ENCODE results near the gene IGF1R. TPM values are rescaled to one million over a fixed set of nuclear protein-coding genes. Genes with fewer than 3 reads are reported as not detected.

Gene IGF1R
- total RNA-seq, 1 donor from 2014 or later = 97.7 TPM

DNA sequence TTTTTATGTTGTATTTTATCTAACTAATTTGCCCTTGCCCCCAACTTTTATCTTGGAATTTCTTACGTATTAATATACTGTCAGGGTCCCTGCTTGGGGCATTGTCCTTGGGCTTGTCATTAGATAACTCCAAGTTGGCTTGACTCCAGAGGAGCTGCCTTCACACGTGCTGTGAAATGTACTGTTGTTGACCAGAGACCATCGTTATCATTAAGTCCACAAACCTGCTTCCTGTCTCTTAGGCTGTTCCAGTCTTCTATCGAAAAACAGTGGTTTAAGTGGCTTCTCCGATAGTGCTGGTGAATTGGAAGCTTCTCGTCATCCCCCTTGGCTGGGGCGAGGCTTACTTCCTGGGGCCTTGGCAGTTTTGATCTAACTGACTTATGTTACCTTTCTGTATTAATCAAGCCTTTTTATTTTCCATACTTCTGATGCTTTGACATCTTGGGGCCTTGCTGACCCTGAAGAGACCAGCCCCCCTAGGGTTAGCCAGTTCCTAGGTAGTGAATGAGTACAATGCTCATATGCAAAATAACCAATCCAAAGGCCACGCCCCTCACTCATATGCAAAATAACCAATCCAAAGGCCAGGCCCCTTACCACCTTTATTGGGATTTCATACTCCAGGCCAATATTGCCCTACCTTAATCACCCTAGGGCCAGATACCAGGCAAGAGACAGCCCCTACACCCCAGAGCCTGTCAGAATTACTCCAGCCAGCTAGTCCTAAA is 164.5 kb downstream of the IGF1R start:
- Histone ChIP-seq H3K9me3 (no peaks in the 10 kb centered on the region), H3K36me3 (no peaks in the 10 kb centered on the region), H3K4me1 (peaks cover 38% of the 10 kb centered on the region), H3K27ac (no peak overlapping the region), H3K27me3 (no peaks in the 10 kb centered on the region), H3K4me3 (no peak overlapping the region)
- intact Hi-C loops (cut with DNase I) = no loop called here
- no peak for DNase-seq (ENCODE audit: extremely low spot score in 2 of 2)
- TF ChIP-seq, protein P1, sequence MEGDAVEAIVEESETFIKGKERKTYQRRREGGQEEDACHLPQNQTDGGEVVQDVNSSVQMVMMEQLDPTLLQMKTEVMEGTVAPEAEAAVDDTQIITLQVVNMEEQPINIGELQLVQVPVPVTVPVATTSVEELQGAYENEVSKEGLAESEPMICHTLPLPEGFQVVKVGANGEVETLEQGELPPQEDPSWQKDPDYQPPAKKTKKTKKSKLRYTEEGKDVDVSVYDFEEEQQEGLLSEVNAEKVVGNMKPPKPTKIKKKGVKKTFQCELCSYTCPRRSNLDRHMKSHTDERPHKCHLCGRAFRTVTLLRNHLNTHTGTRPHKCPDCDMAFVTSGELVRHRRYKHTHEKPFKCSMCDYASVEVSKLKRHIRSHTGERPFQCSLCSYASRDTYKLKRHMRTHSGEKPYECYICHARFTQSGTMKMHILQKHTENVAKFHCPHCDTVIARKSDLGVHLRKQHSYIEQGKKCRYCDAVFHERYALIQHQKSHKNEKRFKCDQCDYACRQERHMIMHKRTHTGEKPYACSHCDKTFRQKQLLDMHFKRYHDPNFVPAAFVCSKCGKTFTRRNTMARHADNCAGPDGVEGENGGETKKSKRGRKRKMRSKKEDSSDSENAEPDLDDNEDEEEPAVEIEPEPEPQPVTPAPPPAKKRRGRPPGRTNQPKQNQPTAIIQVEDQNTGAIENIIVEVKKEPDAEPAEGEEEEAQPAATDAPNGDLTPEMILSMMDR (IDR thresholded peaks at IDR 0.05) = no peak
- TF ChIP-seq POLR2AphosphoS5 (IDR thresholded peaks at IDR 0.05; ENCODE audit: insufficient read depth in 1 of 2, low read depth in 1 of 2) (no peak), POLR2A (IDR thresholded peaks at IDR 0.05) (no peak)

- Histone ChIP-seq H3K27ac (no peak overlapping the region), H3K27me3 (no peaks in the 10 kb centered on the region), H3K36me3 (no peaks in the 10 kb centered on the region), H3K4me1 (peaks cover 37% of the 10 kb centered on the region), H3K9me3 (no peaks in the 10 kb centered on the region), H3K4me3 (no peak overlapping the region)
- DNase-seq (ENCODE audit: extremely low spot score in 2 of 2) = no peak
- TF ChIP-seq, protein P1 (IDR thresholded peaks at IDR 0.05) = no peak
- no peak for TF ChIP-seq POLR2A (IDR thresholded peaks at IDR 0.05)
- no peak for TF ChIP-seq POLR2AphosphoS5 (IDR thresholded peaks at IDR 0.05; ENCODE audit: insufficient read depth in 1 of 2, low read depth in 1 of 2)
- intact Hi-C loops (cut with DNase I) = no loop called here
These were observed 165.6 kb downstream of the IGF1R start for GRCh38 chr15:98813951-98814350.

DNA sequence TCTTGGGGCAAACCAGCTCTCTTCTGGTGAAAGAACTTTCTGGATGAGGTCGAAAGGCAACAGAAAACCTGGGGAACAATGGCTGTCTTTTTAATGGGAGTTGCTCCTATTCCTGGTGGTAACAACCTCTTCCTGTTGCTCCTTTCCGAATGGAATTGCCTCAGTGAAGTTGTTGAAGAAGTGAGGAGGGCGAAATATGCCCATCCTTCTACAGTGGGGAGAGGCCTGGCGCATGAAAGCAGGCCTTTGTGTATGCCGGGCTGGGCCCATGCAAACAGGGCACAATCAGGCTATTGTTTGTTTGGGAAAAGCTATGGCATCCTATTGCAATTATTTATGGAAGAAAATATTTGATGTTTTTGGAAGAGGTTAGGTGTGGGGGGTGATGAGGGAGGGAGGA is 166.9 kb downstream of the IGF1R start:
- no peak for DNase-seq (ENCODE audit: extremely low spot score in 2 of 2)
- Histone ChIP-seq H3K4me1 (peaks cover 24% of the 10 kb centered on the region), H3K4me3 (no peak overlapping the region), H3K27me3 (no peaks in the 10 kb centered on the region), H3K9me3 (no peaks in the 10 kb centered on the region), H3K27ac (no peak overlapping the region), H3K36me3 (no peaks in the 10 kb centered on the region)
- intact Hi-C loops (cut with DNase I) = no loop called here
- TF ChIP-seq POLR2A (IDR thresholded peaks at IDR 0.05) (no peak), POLR2AphosphoS5 (IDR thresholded peaks at IDR 0.05; ENCODE audit: insufficient read depth in 1 of 2, low read depth in 1 of 2) (no peak)
- TF ChIP-seq, protein P1 (IDR thresholded peaks at IDR 0.05) = no peak

DNA sequence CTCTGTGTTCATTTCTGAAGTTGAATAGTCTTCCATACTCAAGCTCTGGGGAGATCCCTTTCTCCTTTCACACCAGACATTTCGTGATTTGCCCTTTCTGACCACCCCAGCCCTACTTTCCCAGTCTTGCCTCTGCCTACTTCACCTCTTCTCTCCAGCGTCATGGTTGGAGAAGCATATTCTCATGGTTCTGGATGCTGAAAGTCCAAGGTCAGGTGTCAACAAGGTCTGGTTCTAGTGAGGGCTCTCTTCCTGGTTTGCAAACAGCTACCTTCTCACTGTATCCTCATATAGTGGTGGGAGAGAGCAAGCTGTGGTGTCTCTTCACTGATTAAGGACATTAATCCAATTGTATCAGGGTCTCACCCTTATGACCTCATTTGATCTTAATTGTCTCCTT is 169.4 kb downstream of the IGF1R start:
- TF ChIP-seq, protein P1 (IDR thresholded peaks at IDR 0.05) = no peak
- TF ChIP-seq POLR2A (IDR thresholded peaks at IDR 0.05) = no peak
- no peak for TF ChIP-seq POLR2AphosphoS5 (IDR thresholded peaks at IDR 0.05; ENCODE audit: insufficient read depth in 1 of 2, low read depth in 1 of 2)

DNA sequence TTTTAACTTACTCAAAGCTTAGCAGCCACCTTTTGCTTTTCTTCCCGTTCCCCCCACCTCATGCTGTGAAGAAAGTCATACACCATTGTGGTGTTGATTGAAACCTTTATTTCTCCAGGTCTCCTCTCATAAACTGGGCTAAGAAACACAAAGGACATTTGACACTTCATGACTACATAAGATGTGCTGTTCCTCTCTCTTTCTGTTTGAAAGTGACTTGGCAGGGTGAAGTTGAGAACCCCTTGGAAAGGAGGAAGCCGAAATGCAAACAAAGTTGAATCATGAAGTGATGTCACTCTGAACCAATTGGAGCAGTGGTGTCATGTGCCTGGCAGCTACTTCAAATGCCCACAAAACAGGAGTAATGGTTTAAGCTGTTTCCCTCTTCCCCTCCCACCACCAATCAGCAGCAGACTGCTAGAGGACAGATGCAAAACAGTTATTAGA is 174.7 kb downstream of the IGF1R start:
- intact Hi-C loops (cut with DNase I) = no loop called here
- TF ChIP-seq POLR2A (IDR thresholded peaks at IDR 0.05) = no peak
- TF ChIP-seq, protein P1 (IDR thresholded peaks at IDR 0.05) = no peak
- peak in 1 of 2 donors; percentile 31 for TF ChIP-seq POLR2AphosphoS5 (IDR thresholded peaks at IDR 0.05; ENCODE audit: insufficient read depth in 1 of 2, low read depth in 1 of 2)

More for the DNA sequence above, 169.4 kb downstream of the IGF1R start:
- H3K4me1 ChIP-seq = peaks cover 32% of the 10 kb centered on the region
- no peaks in the 10 kb centered on the region for H3K36me3 ChIP-seq
- intact Hi-C loops (cut with DNase I) = no loop called here
- DNase-seq (ENCODE audit: extremely low spot score in 2 of 2) = no peak
- no peak overlapping the region for H3K27ac ChIP-seq
- no peak overlapping the region for H3K4me3 ChIP-seq
- H3K9me3 ChIP-seq = no peaks in the 10 kb centered on the region
- H3K27me3 ChIP-seq = no peaks in the 10 kb centered on the region

More for the DNA sequence above, 174.7 kb downstream of the IGF1R start:
- no peaks in the 10 kb centered on the region for H3K36me3 ChIP-seq
- no peaks in the 10 kb centered on the region for H3K9me3 ChIP-seq
- peak overlapping the region; percentile 50 for H3K27ac ChIP-seq
- peaks cover 37% of the 10 kb centered on the region for H3K4me1 ChIP-seq
- no peaks in the 10 kb centered on the region for H3K27me3 ChIP-seq
- no peak for DNase-seq (ENCODE audit: extremely low spot score in 2 of 2)
- H3K4me3 ChIP-seq = no peak overlapping the region
